GM08714 (cell line): ENCODE results near the gene PSMD4.
"Not testable (repeated sequence)": the region's sequence is repeated elsewhere in the genome, so short reads cannot be mapped to it uniquely, and the experiment has no call there.

Experiments
- H3K4me3 ChIP-seq: fragments of 200-500 bp; sonication (Bioruptor generic); 2 replicates; pipeline ENCODE4 v1.5.1; 2014; ENCODE audit warnings: mild to moderate bottlenecking, low read length, inconsistent platforms
- ZNF274 ChIP-seq: IDR thresholded peaks from 2 replicates; pipeline ENCODE4 v1.6.1; 2012; ENCODE audit warnings: mild to moderate bottlenecking, low read depth, low read length

Gene PSMD4

DNA sequence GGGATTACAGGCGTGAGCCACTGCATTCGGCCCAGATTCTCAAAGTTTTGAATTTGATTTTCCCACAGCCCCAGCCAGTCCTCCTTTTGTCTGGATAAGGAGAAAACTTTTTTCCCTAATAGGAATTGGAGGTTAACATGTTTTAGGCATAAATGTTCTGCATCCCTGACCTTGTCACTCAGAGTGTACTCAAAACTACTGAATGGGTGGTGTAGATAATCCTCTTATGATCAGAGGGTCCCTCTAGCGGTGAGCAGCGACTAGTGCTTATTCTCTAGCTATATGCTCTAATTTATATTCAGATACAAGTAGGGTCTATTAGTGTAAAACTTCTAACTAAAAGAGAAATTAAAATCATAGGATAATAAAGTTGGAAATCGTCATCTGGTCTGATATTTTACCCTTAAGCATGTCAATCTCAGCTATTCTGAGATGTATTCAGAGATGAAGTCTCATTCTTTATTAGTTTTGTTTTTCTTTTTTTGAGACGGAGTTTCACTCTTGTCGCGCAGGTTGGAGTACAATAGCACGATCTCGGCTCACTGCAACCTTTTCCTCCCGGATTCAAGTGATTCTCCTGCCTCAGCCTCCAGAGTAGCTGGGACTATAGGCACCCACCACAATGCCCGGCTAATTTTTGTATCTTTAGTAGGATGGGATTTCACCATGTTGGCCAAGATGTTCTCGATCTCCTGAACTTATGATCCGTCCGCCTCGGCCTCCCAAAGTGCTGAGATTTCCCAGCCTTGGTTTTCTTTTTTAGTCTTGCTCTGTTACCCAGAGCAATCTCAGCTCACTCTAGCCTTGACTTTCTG lies 2.7 kb upstream of the PSMD4 start:
- no peak for TF ChIP-seq ZNF274
- H3K4me3 ChIP-seq, result no peak overlapping the region

GRCh38 chr1:151255381-151255780 lies 847 bp downstream of the PSMD4 start:
- H3K4me3 ChIP-seq, result peak overlapping the region; percentile 94
- no peak for TF ChIP-seq ZNF274

GRCh38 chr1:151259351-151259750 lies 4.8 kb downstream of the PSMD4 start:
- no peak for TF ChIP-seq ZNF274
- no peak overlapping the region for H3K4me3 ChIP-seq

GRCh38 chr1:151265446-151266236 lies 11.1 kb downstream of the PSMD4 start:
- TF ChIP-seq ZNF274, result no peak
- H3K4me3 ChIP-seq, result no peak overlapping the region

DNA sequence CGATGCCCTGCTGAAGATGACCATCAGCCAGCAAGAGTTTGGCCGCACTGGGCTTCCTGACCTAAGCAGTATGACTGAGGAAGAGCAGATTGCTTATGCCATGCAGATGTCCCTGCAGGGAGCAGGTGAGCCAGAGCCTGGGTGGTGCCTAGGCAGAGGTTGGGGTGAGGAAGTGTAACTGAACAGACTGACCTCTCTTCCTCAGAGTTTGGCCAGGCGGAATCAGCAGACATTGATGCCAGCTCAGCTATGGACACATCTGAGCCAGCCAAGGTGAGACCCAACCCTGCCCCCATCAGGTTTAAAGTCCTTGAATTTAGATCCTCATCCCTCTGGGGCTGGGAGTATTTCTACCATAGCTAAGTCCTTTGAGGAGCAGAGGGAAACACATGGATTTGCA lies 11.8 kb downstream of the PSMD4 start:
- no peak for TF ChIP-seq ZNF274
- no peak overlapping the region for H3K4me3 ChIP-seq

DNA sequence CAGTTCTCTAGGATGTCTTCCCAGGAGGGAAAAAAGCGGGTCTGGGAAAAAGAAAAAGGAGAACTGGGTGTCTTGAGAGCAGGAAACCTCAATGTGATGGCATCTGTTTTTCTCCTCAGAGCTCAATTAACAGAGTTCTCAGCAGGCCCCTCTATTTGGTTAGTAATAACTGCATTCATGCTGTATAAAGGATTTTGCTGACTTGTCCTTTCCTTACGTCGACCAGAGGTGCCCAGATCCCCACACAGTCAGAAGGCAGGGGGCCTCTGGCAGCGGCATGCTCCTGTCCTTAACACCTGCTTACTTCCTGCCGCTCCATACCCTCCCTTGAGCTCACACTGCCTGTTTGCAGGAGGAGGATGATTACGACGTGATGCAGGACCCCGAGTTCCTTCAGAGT lies 12.3 kb downstream of the PSMD4 start:
- no peak overlapping the region for H3K4me3 ChIP-seq
- TF ChIP-seq ZNF274, result no peak

DNA sequence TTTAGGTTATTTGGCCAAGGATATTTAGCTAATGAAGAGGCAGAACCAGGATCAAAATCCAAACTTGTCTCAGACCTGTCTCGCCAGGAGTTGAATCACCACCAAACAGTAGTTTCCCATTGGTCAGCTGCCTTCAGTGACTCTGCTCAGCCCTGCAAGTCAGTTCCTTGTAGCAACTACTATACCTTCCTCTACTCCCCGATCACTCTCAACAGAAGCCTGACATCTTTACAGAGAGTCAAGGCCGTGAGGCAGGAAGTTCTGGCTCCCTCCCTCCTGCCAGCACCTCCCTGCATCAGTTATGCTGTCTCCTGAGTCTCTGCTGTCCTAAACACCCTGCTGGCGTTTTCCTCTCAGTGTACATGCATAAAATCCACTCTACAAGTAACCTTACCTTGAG lies 13.2 kb downstream of the PSMD4 start:
- H3K4me3 ChIP-seq, result no peak overlapping the region
- no peak for TF ChIP-seq ZNF274

- no peak for TF ChIP-seq ZNF274
- no peak overlapping the region for H3K4me3 ChIP-seq
These were observed 19.5 kb downstream of the PSMD4 start for GRCh38 chr1:151273924-151274466.

- H3K4me3 ChIP-seq, result not testable (repeated sequence)
These were observed 20.8 kb downstream of the PSMD4 start for GRCh38 chr1:151275341-151275740.

DNA sequence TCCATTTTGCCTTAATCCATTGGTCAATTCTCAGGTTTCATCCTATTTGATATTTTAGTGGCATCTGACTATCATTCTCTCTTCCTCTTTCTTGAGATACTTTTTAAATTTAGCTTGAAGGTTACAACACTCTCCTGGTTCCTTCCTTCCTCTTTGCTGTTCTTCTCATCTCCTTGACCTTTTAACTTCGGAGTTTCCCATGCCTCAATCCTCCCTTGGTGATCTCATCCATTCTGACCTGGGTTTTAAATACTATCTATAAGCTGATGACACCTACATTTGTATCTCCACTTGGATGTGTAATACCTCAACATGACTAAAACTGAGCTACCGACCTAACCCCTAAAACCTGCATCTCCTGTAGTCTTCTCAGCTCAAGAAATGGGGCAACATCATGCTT lies 22.7 kb downstream of the PSMD4 start:
- no peak for TF ChIP-seq ZNF274
- H3K4me3 ChIP-seq, result no peak overlapping the region

DNA sequence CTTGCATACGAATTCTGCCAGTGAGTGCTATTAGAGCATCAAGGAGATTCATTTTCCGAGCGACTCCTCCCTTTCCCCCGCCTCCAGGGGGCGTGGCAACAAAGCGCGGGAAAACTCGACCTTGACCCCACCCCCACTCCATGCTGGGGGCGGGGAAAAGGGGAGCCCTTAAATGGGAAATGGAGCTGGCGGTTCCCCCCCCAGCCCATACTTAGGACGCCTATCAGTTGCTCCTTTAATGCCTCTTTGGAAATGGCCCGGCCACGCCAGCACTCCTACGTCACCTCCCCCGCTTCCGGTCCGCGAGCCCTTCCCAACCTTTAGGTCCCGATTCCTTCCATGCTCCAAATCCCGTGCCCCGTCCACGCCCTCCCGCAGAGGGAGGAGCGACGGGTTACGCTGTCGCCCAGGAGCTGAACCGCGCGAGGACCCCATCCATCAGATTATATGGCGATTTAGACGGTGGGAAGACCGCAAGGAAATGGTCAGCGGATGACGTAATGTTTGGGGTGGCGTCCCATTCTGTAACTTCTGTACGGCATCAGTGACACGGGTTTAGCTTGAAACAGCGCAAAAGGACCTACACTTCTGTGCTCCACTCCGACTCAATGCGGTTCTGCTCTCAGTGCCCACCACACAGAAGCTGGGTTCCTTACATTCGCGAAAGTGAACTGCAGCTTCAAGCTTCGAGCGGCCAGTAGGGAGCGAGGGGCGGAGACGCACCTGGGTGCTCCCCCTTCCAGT lies 26.9 kb downstream of the PSMD4 start:
- TF ChIP-seq ZNF274, result no peak
- peak overlapping the region; percentile 75 for H3K4me3 ChIP-seq

GRCh38 chr1:151281969-151282882 lies 27.7 kb downstream of the PSMD4 start, which contains the start of gene ZNF687:
Gene ZNF687 (plus strand): TSS chr1:151282299. CDS start chr1:151286292, 3,993 bp downstream.
- H3K4me3 ChIP-seq, result peak within 1 kb of the TSS; percentile 90
- TF ChIP-seq ZNF274, result no peak
